Transverse colon (tissue), 4 donors: ENCODE data around the gene LUC7L2.

Experiments
- CTCF ChIP-seq, 5 experiments: fragments of 200-600 bp in 3 of 5; fragments of 450-650 bp in 2 of 5; sonication (generic) in 3 of 5; IDR thresholded peaks; 1 replicate in 2 of 5; 2 replicates in 3 of 5; pipeline ENCODE4 v1.5.1; 2016 to 2017; ENCODE audit warnings: antibody characterized with exemption in 5 of 5, inconsistent platforms in 3 of 5, mild to moderate bottlenecking in 2 of 5, moderate library complexity in 1 of 5
- POLR2AphosphoS5 ChIP-seq, 3 donors: sonication (generic); formaldehyde crosslinking; IDR thresholded peaks; one replicate each; pipeline ENCODE4 v1.6.1; 2016; ENCODE audit warnings: antibody characterized with exemption in 3 of 3

- TF ChIP-seq CTCF (IDR thresholded peaks at IDR 0.05): peak in 4 of 5 experiments; percentile 20 to 34 (median 28)
- no peak for TF ChIP-seq POLR2AphosphoS5 (IDR thresholded peaks at IDR 0.05)
These were observed 38.5 kb upstream of the LUC7L2 start for GRCh38 chr7:139321071-139321745.
